ENCODE results near the gene GLP1R. TPM values are rescaled to one million over a fixed set of nuclear protein-coding genes. Genes with fewer than 3 reads are reported as not detected.

The GLP1R gene
- total RNA-seq: 1 to 10 TPM; 1.9 to 5.8 TPM

GRCh38 chr6:39048481-39049399 lies at the start of gene GLP1R:
Gene GLP1R, plus strand, starts transcription at chr6:39048781. Its CDS starts 60 bp downstream, at chr6:39048841.
- no peak for TF ChIP-seq CTCF (IDR thresholded peaks at IDR 0.05)
- no peaks in the 10 kb centered on the region for H3K36me3 ChIP-seq
- no peak for DNase-seq (ENCODE audit: low spot score)
- H3K9me3 ChIP-seq: no peaks in the 10 kb centered on the region
- peak within 1 kb of the TSS; percentile 38 to 49 for H3K4me3 ChIP-seq
- H3K27ac ChIP-seq: peak within 1 kb of the TSS; percentile 10 to 56
- H3K27me3 ChIP-seq: no peaks in the 10 kb centered on the region
- H3K4me1 ChIP-seq: peaks cover 0 to 14% of the 10 kb centered on the region in 2 donors

GRCh38 chr6:39003072-39003471 lies 45.5 kb upstream of the GLP1R start:
- Histone ChIP-seq H3K36me3 (no peaks in the 10 kb centered on the region), H3K27ac (no peak overlapping the region), H3K4me3 (no peak overlapping the region), H3K4me1 (no peaks in the 10 kb centered on the region), H3K9me3 (no peaks in the 10 kb centered on the region), H3K27me3 (no peaks in the 10 kb centered on the region)
- no peak for TF ChIP-seq CTCF (IDR thresholded peaks at IDR 0.05)
- no peak for DNase-seq (ENCODE audit: low spot score)

- Histone ChIP-seq H3K9me3 (no peaks in the 10 kb centered on the region), H3K36me3 (no peaks in the 10 kb centered on the region), H3K27ac (no peak overlapping the region), H3K4me3 (no peak overlapping the region), H3K4me1 (no peaks in the 10 kb centered on the region), H3K27me3 (no peaks in the 10 kb centered on the region)
- DNase-seq (ENCODE audit: low spot score): no peak
- no peak for TF ChIP-seq CTCF (IDR thresholded peaks at IDR 0.05)
These were observed 45.1 kb upstream of the GLP1R start for GRCh38 chr6:39003492-39003891.

- no peak overlapping the region for H3K27ac ChIP-seq
- H3K4me3 ChIP-seq: no peak overlapping the region
- no peaks in the 10 kb centered on the region for H3K9me3 ChIP-seq
- no peak for TF ChIP-seq CTCF (IDR thresholded peaks at IDR 0.05)
- H3K27me3 ChIP-seq: no peaks in the 10 kb centered on the region
- no peaks in the 10 kb centered on the region for H3K4me1 ChIP-seq
- no peak for DNase-seq (ENCODE audit: low spot score)
- H3K36me3 ChIP-seq: no peaks in the 10 kb centered on the region
These were observed 43.8 kb upstream of the GLP1R start for GRCh38 chr6:39004801-39005200.

- Histone ChIP-seq H3K36me3 (no peaks in the 10 kb centered on the region), H3K4me3 (no peak overlapping the region), H3K27me3 (no peaks in the 10 kb centered on the region), H3K4me1 (no peaks in the 10 kb centered on the region), H3K27ac (no peak overlapping the region), H3K9me3 (no peaks in the 10 kb centered on the region)
- TF ChIP-seq CTCF (IDR thresholded peaks at IDR 0.05): no peak
- no peak for DNase-seq (ENCODE audit: low spot score)
These were observed 42.8 kb upstream of the GLP1R start for GRCh38 chr6:39005774-39006173.
